Measurements from ENCODE around the gene ZNF649. TPM values are rescaled to one million over a fixed set of nuclear protein-coding genes. Genes with fewer than 3 reads are reported as not detected.

ZNF649 gene
- total and polyA plus RNA-seq, 11 donors, result 2.7 to 11.9 (median 7.8) TPM

- TF ChIP-seq POLR2A (IDR thresholded peaks at IDR 0.05), result no peak
- TF ChIP-seq, protein P1, sequence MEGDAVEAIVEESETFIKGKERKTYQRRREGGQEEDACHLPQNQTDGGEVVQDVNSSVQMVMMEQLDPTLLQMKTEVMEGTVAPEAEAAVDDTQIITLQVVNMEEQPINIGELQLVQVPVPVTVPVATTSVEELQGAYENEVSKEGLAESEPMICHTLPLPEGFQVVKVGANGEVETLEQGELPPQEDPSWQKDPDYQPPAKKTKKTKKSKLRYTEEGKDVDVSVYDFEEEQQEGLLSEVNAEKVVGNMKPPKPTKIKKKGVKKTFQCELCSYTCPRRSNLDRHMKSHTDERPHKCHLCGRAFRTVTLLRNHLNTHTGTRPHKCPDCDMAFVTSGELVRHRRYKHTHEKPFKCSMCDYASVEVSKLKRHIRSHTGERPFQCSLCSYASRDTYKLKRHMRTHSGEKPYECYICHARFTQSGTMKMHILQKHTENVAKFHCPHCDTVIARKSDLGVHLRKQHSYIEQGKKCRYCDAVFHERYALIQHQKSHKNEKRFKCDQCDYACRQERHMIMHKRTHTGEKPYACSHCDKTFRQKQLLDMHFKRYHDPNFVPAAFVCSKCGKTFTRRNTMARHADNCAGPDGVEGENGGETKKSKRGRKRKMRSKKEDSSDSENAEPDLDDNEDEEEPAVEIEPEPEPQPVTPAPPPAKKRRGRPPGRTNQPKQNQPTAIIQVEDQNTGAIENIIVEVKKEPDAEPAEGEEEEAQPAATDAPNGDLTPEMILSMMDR (IDR thresholded peaks at IDR 0.05), result no peak
- Histone ChIP-seq H3K36me3 (peaks cover 30 to 64% (median 57%) of the 10 kb centered on the region in 9 donors), H3K27ac (no peak overlapping the region), H3K27me3 (no peaks in the 10 kb centered on the region), H3K4me3 (no peak overlapping the region), H3K9me3 (peaks cover 7 to 100% (median 85%) of the 10 kb centered on the region in 12 donors), H3K4me1 (no peaks in the 10 kb centered on the region)
- ATAC-seq (no peak), DNase-seq (no peak)
- WGBS, 4 donors, result 93 to 97% (median 95%) methylated on average over 7 of the region's 7 CpGs
- intact Hi-C loops (cut with DNase I), result no loop called here
These were observed 40.2 kb upstream of the ZNF649 start for GRCh38 chr19:51944798-51945552.

GRCh38 chr19:51938936-51939335 is 34.1 kb upstream of the ZNF649 start:
- no peak for TF ChIP-seq POLR2A (IDR thresholded peaks at IDR 0.05)
- TF ChIP-seq, protein P1 (IDR thresholded peaks at IDR 0.05), result no peak
- WGBS, 4 donors, result 96 to 99% (median 98%) methylated on average over 2 of the region's 2 CpGs
- H3K4me1 ChIP-seq, result no peaks in the 10 kb centered on the region
- peaks cover 0 to 100% (median 49%) of the 10 kb centered on the region in 12 donors for H3K9me3 ChIP-seq
- intact Hi-C loops (cut with DNase I), result no loop called here
- peaks cover 19 to 100% (median 93%) of the 10 kb centered on the region in 9 donors for H3K36me3 ChIP-seq
- H3K4me3 ChIP-seq, result no peak overlapping the region
- DNase-seq (no peak), ATAC-seq (no peak)
- H3K27ac ChIP-seq, result no peak overlapping the region
- no peaks in the 10 kb centered on the region for H3K27me3 ChIP-seq

GRCh38 chr19:51931921-51932320 is 27.1 kb upstream of the ZNF649 start:
- DNase-seq, result no peak
- no peak overlapping the region for H3K4me3 ChIP-seq
- ATAC-seq, result no peak
- no peak overlapping the region for H3K27ac ChIP-seq
- TF ChIP-seq, protein P1 (IDR thresholded peaks at IDR 0.05), result no peak
- TF ChIP-seq POLR2A (IDR thresholded peaks at IDR 0.05), result no peak
- no peaks in the 10 kb centered on the region for H3K27me3 ChIP-seq
- peaks cover 2 to 75% (median 59%) of the 10 kb centered on the region in 9 donors for H3K36me3 ChIP-seq
- 80 to 92% (median 89%) methylated on average over 8 of the region's 8 CpGs for WGBS, 4 donors
- H3K9me3 ChIP-seq, result peaks cover 0 to 64% (median 1%) of the 10 kb centered on the region in 12 donors
- H3K4me1 ChIP-seq, result peaks cover 0 to 12% (median 8%) of the 10 kb centered on the region in 12 donors
- intact Hi-C loops (cut with DNase I), result no loop called here

DNA sequence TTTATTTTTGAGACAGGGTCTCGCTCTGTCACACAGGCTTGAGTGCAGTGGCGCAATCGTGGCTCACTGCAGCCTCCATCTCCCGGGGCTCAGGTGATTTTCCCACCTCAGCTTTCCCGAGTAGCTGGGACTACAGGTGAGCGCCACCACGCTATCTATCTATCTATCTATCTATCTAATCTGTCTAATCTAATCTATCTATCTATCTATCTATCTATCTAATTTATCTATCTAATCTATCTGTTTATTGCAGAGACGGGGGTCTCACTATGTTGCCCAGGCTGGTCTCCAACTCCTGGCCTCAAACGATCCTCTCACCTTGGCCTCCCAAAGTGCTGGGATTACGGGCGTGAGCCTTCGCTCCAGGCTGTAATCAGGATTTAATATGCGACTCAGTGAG is 23.0 kb upstream of the ZNF649 start:
- DNase-seq, result no peak
- 33 to 37% (median 36%) methylated on average over 13 of the region's 13 CpGs for WGBS, 4 donors
- peak overlapping the region; percentile 60 to 95 (median 84) for H3K4me3 ChIP-seq
- intact Hi-C loops (cut with DNase I), result loop anchor here in 7 of 10 donors (2.0 to 5.0 kb wide), 6 partner anchors 23 to 121 kb away; partner anchors contain the start of genes ZNF350 (in 4 of the 7), ZNF649 (in 2 of the 7), ZNF432 (in 1 of the 7) and ZNF577 (in 1 of the 7)
- H3K36me3 ChIP-seq, result peaks cover 0 to 36% (median 29%) of the 10 kb centered on the region in 9 donors
- no peak for TF ChIP-seq POLR2A (IDR thresholded peaks at IDR 0.05)
- TF ChIP-seq, protein P1 (IDR thresholded peaks at IDR 0.05), result no peak
- no peak for ATAC-seq
- peak overlapping the region in 7 of 12 donors; percentile 82 to 97 (median 87) for H3K27ac ChIP-seq
- peaks cover 0 to 53% (median 11%) of the 10 kb centered on the region in 12 donors for H3K9me3 ChIP-seq
- no peaks in the 10 kb centered on the region for H3K27me3 ChIP-seq
- peaks cover 0 to 13% (median 8%) of the 10 kb centered on the region in 12 donors for H3K4me1 ChIP-seq

Data from heart left ventricle (tissue), 16 donors.